HL-60 (cell line): ENCODE measurements around the gene TRMT44.

Experiments used
- POLR2AphosphoS5 ChIP-seq: IDR thresholded peaks from 2 replicates; pipeline ENCODE4 v1.6.1; 2012; ENCODE audit warnings: low read depth
- SPI1 ChIP-seq: IDR thresholded peaks from 2 replicates; pipeline ENCODE4 v1.6.1; 2012; ENCODE audit warnings: low read depth, mild to moderate bottlenecking, borderline replicate concordance
- TF ChIP-seq, protein P1 (sequence below): IDR thresholded peaks from one replicate; pipeline ENCODE4 v1.5.1; 2011; ENCODE audit warnings: low read length, control low read depth, inconsistent platforms; ENCODE audit not compliant: insufficient read depth

DNA sequence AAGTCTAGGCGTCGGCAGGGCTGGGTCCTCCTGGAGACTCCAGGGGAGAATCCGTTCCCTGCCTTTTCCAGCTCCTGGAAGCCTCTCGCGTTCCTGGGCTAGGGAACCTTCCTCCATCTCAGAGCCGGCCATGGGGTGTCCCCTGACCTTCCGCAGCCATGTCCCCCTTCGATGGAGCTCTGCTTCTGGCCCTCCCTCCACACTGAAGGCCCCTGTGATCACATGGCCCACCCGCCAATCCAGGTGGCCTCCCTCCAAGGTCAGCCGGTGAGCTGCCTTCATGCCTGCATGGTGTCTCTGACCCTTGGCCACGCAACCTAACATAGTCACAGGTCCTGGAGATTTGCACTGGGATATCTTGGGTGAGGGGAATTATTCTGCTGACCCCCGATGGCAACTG is 69.6 kb downstream of the TRMT44 start:
- TF ChIP-seq, protein P1, sequence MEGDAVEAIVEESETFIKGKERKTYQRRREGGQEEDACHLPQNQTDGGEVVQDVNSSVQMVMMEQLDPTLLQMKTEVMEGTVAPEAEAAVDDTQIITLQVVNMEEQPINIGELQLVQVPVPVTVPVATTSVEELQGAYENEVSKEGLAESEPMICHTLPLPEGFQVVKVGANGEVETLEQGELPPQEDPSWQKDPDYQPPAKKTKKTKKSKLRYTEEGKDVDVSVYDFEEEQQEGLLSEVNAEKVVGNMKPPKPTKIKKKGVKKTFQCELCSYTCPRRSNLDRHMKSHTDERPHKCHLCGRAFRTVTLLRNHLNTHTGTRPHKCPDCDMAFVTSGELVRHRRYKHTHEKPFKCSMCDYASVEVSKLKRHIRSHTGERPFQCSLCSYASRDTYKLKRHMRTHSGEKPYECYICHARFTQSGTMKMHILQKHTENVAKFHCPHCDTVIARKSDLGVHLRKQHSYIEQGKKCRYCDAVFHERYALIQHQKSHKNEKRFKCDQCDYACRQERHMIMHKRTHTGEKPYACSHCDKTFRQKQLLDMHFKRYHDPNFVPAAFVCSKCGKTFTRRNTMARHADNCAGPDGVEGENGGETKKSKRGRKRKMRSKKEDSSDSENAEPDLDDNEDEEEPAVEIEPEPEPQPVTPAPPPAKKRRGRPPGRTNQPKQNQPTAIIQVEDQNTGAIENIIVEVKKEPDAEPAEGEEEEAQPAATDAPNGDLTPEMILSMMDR = no peak
- TF ChIP-seq SPI1 (no peak), POLR2AphosphoS5 (no peak)
